ENCODE measurements around the gene TTC9B.

GRCh38 chr19:40265763-40266099 is 47.5 kb upstream of the TTC9B start:
- TF ChIP-seq CTCF (IDR thresholded peaks at IDR 0.05) (no peak), POLR2A (IDR thresholded peaks at IDR 0.05) (no peak)
